ENCODE measurements around the gene GIT1.

DNA sequence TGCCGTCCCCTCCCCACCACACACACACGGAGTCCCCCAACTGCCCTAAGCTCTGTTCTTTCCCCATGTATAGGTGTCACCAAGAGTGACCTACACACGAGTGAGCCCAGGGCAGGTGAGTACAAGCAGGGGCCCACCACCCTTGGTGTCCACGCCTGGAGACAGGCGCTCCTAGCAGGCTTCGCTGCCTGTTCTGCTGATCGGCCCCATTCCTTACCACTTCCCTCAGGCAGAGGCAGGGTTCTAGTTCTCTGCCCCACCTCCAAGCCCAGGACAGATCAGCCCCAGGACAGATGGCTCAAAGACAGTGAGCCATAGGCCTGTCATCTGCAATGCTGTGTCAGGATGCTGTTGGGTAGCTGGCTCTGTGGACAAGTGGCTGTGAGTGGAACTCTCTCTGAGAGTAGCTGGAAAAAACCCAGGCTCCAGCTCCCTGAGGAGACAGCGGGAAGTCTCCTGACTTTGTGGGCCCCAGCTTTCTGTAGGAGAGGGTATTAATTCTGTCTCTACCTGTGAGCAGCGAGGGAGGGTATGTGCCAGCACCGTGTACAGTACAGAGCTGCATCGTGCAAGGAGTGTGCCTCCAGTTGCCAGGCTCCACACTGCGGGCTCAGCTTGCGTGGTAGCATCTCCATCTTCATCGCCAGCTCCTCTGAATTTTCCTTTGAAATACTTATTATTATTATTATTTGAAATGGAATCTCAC lies 20.1 kb downstream of the GIT1 start:
- TF ChIP-seq, protein P1, sequence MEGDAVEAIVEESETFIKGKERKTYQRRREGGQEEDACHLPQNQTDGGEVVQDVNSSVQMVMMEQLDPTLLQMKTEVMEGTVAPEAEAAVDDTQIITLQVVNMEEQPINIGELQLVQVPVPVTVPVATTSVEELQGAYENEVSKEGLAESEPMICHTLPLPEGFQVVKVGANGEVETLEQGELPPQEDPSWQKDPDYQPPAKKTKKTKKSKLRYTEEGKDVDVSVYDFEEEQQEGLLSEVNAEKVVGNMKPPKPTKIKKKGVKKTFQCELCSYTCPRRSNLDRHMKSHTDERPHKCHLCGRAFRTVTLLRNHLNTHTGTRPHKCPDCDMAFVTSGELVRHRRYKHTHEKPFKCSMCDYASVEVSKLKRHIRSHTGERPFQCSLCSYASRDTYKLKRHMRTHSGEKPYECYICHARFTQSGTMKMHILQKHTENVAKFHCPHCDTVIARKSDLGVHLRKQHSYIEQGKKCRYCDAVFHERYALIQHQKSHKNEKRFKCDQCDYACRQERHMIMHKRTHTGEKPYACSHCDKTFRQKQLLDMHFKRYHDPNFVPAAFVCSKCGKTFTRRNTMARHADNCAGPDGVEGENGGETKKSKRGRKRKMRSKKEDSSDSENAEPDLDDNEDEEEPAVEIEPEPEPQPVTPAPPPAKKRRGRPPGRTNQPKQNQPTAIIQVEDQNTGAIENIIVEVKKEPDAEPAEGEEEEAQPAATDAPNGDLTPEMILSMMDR (IDR thresholded peaks at IDR 0.05), result no peak
- TF ChIP-seq EP300 (IDR thresholded peaks at IDR 0.05), result no peak

All from esophagus muscularis mucosa (tissue), 3 donors.